Activated CD4-positive, alpha-beta T cell treated with anti-CD3 and anti-CD28 coated beads, Interleukin-2, amount 50 U/mL, for 4 hours (primary cell): Measurements from ENCODE around the gene RCAN2.

Experiments
- DNase-seq, 2 experiments: peaks; one replicate each; pipeline ENCODE4 v3.0.0-alpha.2; 2020

RCAN2 gene

GRCh38 chr6:46246081-46246480 is 245.2 kb downstream of the RCAN2 start:
- DNase-seq = no peak

GRCh38 chr6:46244670-46245069 is 246.6 kb downstream of the RCAN2 start:
- DNase-seq = no peak

- no peak for DNase-seq
Observed at GRCh38 chr6:46243754-46244153, 247.5 kb downstream of the RCAN2 start.

- DNase-seq = no peak
Observed at GRCh38 chr6:46242921-46243320, 248.3 kb downstream of the RCAN2 start.

- DNase-seq = no peak
Observed at GRCh38 chr6:46240866-46241565, 250.2 kb downstream of the RCAN2 start.

- no peak for DNase-seq
Observed at GRCh38 chr6:46236752-46237151, 254.5 kb downstream of the RCAN2 start.

- no peak for DNase-seq
Observed at GRCh38 chr6:46235242-46235641, 256.0 kb downstream of the RCAN2 start.

- no peak for DNase-seq
Observed at GRCh38 chr6:46234700-46235099, 256.5 kb downstream of the RCAN2 start.

- no peak for DNase-seq
Observed at GRCh38 chr6:46234156-46234556, 257.1 kb downstream of the RCAN2 start.

GRCh38 chr6:46233129-46233528 is 258.1 kb downstream of the RCAN2 start:
- DNase-seq = no peak

- DNase-seq = no peak
Observed at GRCh38 chr6:46222286-46222685, 269.0 kb downstream of the RCAN2 start.

GRCh38 chr6:46221222-46221793 is 269.9 kb downstream of the RCAN2 start:
- DNase-seq = no peak

- DNase-seq = no peak
Observed at GRCh38 chr6:46220352-46221221, 270.7 kb downstream of the RCAN2 start.

- no peak for DNase-seq
Observed at GRCh38 chr6:46219661-46220060, 271.6 kb downstream of the RCAN2 start.

- DNase-seq = no peak
Observed at GRCh38 chr6:46218457-46218856, 272.8 kb downstream of the RCAN2 start.

GRCh38 chr6:46217671-46218131 is 273.5 kb downstream of the RCAN2 start:
- DNase-seq = no peak

GRCh38 chr6:46216879-46217278 is 274.4 kb downstream of the RCAN2 start:
- DNase-seq = no peak

- DNase-seq = no peak
Observed at GRCh38 chr6:46215777-46216176, 275.5 kb downstream of the RCAN2 start.

- no peak for DNase-seq
Observed at GRCh38 chr6:46215213-46215612, 276.0 kb downstream of the RCAN2 start.

- DNase-seq = no peak
Observed at GRCh38 chr6:46211917-46212316, 279.3 kb downstream of the RCAN2 start.

GRCh38 chr6:46210294-46210693 is 281.0 kb downstream of the RCAN2 start:
- DNase-seq = no peak

- no peak for DNase-seq
Observed at GRCh38 chr6:46208303-46208702, 282.9 kb downstream of the RCAN2 start.

GRCh38 chr6:46207174-46207573 is 284.1 kb downstream of the RCAN2 start:
- DNase-seq = no peak
